HG03571 (cell line): ENCODE results near the gene RAB36.

Experiments
- ATAC-seq: cut with Tn5 transposase; IDR thresholded peaks from one replicate; pipeline ENCODE4 v1.9.1; 2021; ENCODE audit not compliant: unreplicated experiment

Gene RAB36

DNA sequence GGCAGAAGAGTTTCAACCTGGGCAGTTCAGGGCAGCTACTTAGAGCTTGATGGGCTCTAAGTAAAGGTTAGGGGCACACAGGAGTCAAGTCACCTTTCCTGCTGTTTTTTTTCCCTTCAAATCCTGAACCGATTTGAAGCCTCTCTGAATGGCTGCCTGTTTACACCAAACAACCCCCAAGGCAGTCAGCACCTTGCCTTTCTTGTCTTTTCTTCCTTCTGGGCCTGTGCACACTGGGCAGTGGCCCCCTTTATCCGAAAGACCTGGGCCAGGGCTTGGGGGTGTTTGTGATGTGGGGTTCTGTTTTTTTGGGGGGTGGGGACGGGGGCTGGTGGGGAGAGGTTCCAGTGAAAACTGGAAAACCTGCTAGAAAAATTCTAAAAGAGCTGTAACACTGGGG lies 7.8 kb upstream of the RAB36 start:
- ATAC-seq, result no peak

DNA sequence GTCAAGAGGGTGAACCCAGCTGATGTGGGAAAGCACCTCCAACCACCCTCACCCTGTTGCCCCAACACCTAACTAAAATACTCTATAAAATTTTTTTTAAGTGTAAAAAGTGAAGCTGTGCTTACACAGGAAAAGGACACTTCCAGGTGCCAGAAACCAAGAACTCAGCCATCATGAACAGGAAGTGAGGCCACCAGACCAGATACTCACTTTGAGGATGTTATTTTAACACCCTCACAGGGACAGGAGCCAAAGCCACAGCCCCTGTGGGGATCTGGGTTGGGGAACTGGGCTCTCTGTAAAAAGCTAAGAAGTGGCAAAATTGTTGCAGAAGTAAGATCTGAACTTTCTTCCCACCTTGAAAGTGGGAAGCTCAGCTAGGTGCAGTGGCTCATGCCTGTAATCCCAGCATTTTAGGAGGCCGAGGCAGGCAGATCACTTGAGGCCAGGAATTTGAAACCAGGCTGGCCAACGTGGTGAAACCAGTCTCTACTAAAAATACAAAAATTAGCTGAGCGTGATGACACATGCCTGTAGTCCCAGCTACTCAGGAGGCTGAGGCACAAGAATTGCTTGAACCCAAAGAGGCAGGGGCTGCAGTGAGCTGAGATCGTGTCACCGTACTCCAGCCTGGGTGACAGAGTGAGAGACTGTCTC lies 7.2 kb upstream of the RAB36 start:
- ATAC-seq, result no peak

DNA sequence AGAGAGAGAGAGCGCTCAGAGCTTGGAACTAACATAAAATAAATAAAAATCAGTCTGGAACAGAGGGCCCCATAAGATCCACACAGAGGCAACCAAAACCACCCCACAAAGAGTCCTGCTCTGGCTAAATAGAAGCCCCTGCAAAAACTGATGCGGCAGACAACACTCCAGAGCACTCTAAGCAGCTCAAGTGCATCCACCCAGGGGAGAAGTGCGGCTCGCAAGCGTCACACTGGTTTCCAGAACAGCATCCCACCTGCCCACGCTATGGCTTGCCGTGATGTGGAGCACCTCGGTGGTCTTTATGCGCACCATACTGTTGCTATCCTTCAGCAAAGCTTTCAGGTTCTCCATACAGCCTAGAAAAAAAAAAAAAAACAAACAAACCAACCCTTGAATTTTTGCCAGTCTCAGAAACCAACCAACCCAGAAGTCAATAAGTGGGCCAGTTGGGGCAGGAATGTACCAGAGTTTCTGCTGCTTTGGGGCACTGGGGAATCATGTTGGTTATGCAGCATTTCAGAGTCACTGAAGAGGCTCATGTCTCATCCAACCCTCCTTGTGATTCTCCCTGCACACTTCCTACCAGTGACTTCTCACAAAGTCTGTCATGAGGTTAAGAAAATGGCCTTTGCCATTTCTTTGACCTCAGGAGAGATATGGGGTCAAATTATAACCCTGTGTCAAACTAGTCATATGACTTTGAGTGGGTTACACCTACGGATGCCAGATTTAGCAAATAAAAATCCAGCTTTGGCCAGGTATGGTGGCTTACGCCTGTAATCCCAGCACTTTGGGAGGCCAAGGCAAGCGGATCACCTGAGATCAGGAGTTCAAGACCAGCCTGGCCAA lies 6.5 kb upstream of the RAB36 start:
- ATAC-seq, result no peak

DNA sequence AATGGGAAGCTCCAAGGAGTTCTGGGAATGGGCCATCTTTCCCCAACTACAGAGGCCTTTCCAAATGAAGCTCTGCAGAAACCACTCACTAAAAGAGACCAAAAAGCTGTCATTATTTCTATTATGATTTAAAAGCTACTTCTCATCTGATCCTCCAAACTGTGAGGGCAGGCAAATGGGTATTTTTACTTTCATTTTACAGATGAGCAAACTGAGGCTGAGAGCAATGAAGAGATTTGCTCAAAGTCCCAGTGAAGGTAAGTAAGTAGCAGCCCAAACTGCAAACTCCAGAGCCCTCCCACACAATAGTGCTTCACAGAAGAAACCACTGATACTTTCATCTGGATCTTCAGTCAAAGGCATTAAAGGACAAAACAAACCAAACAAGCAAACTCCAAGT lies 4.9 kb upstream of the RAB36 start:
- ATAC-seq, result no peak

DNA sequence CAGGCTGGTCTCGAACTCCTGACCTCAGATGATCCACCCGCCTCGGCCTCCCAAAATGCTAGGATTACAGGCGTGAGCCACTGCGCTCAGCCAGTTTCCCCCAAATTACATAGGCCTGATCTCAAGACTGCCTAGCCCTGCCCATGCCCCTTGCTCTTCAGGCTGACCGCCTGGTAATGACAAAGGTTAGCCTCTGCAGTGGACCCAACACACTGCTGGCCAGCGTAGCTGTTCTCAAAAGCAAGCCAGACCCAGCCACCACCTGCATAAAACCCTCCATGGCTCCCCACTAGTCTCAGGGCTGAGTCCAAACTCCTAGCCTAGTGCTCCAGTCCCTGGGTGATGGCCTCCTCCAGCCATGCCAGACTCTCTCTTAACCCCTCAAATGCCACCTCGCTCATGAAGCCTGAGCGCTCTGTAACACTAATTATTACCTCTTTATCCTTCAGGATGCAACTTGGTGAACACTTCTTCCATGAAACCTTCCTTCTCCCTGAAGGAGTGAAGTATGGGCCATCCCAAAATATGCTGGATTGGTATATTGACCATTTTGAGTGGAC lies 2.7 kb upstream of the RAB36 start:
- no peak for ATAC-seq

DNA sequence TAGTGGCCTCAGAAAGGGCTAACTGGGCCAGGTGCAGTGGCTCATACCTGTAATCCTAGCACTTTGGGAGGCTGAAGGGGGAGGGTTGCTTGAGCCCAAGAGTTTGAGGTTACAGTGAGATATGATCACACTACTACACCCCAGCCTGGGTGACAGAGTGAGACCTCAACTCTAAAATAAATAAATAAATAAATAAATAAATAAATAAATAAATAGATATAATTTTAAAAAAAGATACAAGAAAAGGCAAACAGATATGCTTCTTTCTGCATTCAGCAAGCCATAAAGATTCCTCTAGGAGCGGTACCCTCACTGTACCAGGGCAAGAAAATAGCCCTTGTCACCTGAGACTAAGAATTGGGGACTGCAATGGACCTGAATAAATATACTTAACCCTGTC lies 2.2 kb upstream of the RAB36 start:
- ATAC-seq, result no peak

DNA sequence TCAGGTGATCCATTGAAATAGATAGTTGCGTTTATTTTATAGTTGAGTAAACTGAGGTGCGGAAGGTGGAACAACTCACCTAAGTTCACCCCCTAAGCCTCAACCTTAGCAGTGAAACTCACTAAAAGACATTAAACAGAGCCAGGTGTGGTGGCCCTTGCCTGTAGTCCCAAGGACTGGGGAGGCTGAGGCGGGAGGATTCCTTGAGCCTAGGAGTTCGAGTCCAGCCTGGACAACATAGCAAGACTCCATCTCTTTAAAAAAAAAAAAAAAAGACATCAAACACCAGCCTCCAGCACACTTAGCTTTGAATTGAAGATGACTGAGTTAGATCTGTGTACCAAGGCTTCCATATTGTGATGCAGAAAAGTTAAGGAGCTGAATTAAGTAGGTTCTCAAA lies 845 bp upstream of the RAB36 start:
- no peak for ATAC-seq

DNA sequence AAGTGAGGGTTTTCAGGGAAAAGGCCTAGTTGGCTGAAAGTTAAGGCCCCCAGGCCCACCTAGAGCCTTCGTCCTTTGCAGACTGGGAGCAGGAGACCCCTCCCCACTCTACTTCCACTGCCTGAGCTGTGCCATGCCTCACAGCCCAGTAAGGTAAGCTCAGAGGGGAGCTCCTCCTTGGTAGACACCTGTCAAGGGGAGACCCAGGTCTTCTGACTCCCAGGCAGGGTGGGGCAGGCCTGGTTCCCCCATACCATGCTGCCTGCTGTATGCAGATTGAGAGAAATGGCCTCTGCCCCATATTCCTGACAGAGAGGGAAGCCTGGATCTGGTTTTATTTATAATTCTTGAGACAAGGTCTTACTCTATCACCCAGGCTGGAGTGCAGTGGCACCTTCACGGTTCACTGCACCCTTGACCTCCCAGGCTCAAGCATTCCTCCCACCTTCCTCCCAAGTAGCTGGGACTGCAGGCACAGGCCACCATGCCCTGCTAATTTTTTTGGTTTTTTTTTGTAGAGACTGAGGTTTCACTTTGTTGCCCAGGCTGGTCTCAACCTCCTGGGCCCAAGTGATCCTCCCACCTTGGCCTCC lies 697 bp downstream of the RAB36 start:
- no peak for ATAC-seq

DNA sequence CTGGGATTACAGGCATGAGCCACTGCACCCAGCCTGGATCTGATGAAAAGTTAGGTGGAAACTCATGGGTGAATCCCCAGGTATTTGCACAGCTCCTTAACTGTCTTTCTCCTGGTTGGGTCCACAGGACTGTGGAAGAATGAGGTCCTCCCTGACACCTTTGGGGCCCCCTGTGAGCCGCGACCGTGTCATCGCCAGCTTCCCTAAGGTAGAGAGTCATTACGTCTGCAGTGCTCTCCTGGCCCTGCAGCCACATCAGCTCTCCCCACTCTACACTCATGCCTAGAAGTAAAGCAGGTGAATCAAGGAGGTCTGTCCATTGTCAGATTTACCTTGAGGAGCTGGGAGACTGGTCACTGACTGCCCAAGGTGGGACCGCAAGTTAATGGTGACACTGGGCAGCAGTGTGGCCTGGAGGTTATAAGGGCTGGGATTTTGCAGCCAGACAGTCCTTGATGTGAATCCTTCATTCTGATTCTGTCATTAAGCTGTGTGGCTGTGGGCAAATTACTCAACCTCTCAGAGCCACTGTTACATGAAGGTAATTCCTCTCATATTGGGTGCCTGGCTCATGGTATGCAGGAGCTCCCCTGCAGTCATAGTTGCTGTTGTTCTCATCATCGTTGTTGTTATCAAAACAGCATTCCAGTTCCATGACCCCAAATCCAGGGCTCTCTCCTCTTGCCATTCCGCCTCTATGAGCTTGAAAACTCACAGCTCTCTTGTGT lies 1.4 kb downstream of the RAB36 start:
- ATAC-seq, result no peak

DNA sequence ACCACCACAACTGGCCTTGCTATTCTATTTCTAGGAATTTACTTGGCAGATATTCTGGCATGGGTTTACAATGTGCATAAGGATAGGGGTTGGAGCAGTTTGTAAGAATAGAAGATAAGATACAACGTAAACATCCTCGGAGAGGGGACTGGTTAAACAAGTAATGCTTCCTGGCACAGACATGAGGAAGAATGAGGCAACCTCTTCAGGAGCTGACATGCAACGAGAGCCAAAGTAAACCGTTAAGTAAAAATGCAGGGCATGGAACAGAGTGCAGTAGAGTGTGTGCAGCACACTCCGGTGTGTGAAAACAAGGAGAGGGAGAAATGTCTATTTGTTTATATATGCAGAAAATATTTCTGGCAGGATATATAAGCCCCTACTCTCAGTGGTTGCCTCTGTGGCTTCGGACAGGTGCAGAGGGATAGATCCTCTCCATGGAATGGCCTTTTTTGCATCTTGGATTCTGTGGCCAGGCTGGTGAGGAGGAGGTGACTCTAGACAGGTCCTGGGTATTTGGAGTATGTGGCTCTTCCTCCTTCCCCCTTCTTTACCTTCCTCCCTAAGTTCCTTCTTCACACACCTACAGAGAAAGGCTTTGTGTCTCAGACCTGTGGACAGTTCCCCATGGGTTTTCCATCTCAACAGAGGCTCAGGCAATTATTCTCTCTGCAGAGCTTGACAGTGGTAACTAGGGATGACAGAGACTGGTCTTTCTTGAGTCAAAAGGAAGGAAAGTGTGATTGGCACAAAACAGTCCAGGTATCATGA lies 2.5 kb downstream of the RAB36 start:
- ATAC-seq, result no peak

DNA sequence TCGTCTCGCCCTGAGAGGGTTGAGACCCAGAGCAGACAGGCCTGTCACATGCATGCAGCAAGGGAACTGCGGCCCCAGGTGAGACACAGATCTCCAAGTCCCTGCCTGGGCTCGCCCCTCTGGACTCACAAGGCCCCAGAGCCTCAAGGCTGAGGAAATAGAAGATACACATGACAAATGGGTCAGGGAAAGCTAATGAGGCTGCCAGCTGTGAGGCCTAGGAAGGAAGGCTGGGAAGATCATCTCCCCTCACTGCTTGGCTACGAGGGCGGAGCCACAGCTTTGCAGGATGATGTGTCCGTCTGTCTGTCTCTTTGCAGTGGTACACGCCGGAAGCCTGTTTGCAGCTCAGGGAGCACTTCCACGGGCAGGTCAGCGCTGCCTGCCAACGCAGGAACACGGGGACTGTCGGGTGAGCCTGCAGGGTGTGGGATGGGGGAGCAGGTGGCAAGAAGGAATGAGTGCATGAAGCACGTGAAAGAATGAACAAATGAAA lies 4.5 kb downstream of the RAB36 start:
- ATAC-seq, result no peak

DNA sequence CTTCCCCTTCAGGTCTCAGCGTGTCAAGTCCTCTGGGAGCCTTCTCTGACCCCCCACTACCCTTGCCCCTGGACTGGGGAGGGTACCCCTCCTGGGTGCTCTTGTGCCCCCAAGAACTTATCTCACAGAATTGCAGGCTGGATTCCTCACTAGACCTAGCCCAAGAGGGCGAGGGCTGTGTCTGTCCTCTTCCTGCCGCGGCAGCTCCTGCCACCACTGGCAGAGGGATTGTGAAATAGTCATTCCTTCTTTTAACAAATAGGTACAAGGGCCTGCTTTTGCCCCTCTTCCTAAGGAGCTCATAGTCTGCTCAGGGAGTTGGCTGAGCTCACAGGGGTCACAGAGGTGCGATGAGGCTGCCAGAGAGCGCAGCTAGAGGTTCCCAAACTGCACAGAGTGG lies 5.5 kb downstream of the RAB36 start:
- ATAC-seq, result no peak

DNA sequence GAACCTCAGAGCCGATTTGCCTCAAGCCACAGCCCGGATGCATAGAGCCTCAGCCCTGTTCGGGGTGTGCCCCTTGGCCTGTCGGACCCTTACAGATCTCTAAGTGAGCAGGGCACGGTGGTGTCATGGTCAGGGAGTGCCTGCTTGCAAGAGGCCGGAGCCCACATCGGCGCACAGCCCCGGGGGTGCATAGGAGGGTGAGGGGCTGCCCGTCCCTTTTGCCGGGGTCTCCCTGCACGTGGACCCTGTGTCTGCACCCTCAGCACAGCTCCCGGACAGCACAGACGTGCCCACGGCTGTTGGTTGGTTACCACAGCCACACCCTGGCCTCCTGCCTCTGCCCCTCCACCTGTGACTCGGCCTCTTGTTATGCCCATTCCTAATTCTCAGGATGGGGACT lies 6.5 kb downstream of the RAB36 start:
- no peak for ATAC-seq

DNA sequence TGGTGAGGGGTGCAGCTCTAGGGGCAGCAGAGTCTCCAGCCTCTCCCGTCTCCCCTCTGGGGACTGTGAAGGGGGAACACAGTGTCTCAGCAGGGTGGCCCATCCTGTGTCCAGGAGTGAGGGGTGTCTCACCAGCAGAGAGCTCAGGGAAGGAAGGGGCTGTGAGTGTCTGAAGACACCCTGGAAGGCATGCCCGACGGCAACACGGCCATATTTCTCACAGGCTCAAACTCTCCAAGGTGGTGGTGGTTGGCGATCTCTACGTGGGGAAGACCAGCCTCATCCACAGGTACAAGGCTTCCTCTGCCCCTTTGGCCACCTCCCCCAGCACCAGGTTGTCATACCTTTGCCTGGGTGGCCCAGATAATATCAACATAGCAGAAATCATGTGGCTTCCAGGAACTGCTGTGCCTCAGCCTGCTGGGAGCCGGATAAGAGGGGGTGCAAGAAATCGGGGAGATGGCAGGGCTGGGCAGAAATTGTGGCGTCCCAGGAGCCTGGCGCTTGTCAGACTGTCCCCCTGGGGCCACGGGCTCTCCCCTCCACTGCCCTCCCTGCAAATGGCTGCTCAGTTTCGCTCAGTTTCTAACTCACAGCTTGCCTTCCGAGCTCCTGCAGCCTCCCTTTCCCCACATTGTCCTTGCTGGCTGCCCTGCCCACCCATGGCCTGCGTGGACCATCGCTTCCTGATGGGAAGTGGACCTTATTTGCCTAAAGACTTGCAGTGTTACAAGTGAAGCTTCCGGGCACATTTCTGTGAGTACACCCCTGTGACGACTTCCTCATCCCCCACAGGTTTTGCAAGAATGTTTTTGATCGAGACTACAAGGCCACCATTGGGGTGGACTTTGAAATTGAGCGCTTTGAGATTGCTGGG lies 7.2 kb downstream of the RAB36 start:
- no peak for ATAC-seq

DNA sequence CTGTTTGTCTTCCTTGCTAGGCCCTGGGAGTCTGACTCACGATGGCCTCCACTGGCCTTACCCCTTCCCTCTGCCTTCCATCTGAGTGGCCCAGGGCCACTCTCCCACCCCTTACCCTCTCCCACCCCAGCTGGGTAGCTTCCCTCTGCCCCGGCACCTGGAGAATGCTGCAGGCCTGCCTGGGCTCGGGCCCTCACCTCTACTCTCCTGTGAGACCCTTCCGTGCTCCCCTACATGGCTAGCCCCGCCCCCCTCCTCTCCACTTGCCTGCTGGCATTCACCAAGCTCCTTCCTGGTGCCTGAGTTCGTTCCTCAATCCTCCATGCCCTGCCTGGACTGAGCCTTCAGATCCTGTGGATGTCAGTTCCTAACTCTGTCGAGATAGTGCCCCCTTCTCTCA lies 8.7 kb downstream of the RAB36 start:
- no peak for ATAC-seq

DNA sequence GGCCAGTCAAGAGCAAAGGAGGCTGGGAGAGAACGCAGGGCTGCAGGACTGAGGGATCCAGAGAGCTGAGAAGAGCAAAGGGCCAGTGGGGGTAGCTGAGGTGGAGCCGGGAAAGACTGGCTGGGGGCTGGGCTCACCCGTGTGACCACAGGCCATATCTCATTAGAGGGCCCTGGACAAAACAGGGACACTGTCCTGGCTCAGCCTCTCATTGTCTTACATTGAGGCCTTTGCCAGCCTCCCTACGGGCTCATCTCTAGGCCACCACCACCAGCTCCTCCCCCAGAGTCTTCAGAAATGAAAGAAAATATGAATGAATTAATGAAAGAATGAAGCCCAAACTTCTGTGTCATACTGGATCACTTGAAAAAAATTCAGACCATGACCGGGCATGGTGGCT lies 9.2 kb downstream of the RAB36 start:
- ATAC-seq, result no peak

DNA sequence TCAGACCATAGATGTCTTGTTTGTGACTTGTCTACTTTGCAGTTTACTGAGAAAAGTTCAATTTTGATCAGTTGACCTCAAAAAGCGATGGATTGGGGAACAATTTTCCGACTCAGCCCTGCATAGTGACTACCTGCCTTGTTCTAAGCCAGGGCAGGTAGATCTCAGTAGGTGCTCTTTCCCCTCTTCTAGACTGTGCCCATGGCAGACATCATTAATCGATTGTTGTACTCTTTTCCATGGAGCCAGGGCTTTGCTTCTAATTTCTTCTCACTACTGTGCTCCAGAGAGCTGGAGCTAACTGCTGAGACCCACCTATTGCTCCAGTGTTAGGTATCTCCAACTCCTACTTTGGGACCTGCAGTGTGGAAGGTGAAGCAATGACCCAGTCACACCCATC lies 9.9 kb downstream of the RAB36 start:
- ATAC-seq, result no peak

DNA sequence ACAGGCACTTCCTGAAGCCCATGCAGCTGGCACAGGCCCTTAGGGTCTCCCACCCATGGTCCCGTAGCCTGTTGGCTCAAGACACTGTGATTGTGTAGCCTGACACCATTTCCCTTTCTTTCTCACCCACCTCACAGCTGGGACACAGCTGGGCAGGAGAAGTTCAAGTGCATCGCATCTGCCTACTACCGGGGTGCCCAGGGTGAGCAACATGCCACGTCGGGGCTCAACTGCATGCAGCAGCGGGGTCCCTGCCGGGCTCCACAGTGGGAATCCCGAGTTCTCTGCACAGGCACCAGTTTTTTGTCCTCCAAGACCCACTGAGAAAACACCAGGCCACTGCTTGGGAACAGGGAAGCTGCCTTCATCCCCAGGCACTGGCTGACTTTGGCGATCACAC lies 10.6 kb downstream of the RAB36 start:
- no peak for ATAC-seq

DNA sequence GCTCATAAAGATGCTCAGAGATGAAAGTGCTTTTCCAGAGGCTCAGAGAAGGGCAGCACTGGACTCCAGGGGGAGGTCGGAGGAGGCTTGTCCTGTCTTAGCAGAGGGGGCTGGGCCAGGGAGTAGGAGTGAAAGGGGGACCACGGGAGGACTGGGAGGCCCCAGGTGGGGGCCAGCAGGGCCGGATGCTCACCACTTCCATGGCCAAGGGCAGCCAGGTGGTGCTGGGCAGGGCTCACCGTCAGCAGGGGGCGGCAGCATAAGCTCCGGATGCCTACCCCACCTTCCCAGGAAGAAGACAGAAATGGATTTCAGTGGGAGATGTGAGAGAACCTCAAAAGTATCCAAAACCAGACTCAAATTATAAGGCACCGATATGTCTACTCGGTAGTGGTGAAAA lies 11.0 kb downstream of the RAB36 start:
- no peak for ATAC-seq
